Small intestine (tissue), 7 donors: ENCODE results near the gene TSSK2. TPM values are rescaled to one million over a fixed set of nuclear protein-coding genes. Genes with fewer than 3 reads are reported as not detected.

ENCODE experiments used
- DNase-seq, 2 donors: peaks; one replicate each; pipeline versions ENCODE4 v3.0.0 to v3.0.0-alpha.2; 2013
- FAIRE-seq: peaks from 2 replicates; lab custom pipeline; 2012; peaks lifted over from hg19 to GRCh38; lab: Jason Lieb, UNC
- H3K27ac ChIP-seq, 3 donors: one replicate each; pipeline ENCODE4 v1.5.1; 2013; ENCODE audit warnings: low read length in 2 of 3, mild to moderate bottlenecking in 2 of 3, control low read depth in 1 of 3, inconsistent platforms in 1 of 3, low read depth in 1 of 3, moderate library complexity in 1 of 3
- H3K27me3 ChIP-seq, 3 donors: one replicate each; pipeline ENCODE4 v1.6.1; 2013; ENCODE audit warnings: low read length in 3 of 3, inconsistent platforms in 1 of 3; ENCODE audit not compliant: control insufficient read depth in 3 of 3, insufficient read depth in 3 of 3
- H3K36me3 ChIP-seq, 3 donors: one replicate each; pipeline ENCODE4 v1.6.1; 2013; ENCODE audit warnings: low read length in 3 of 3, inconsistent platforms in 1 of 3, low read depth in 1 of 3, mild to moderate bottlenecking in 1 of 3, moderate library complexity in 1 of 3; ENCODE audit not compliant: control insufficient read depth in 3 of 3, insufficient read depth in 2 of 3
- H3K4me1 ChIP-seq, 3 donors: one replicate each; pipeline ENCODE4 v1.6.1; 2013; ENCODE audit warnings: low read length in 2 of 3, inconsistent platforms in 1 of 3, low read depth in 1 of 3, mild to moderate bottlenecking in 1 of 3, moderate library complexity in 1 of 3; ENCODE audit not compliant: control insufficient read depth in 3 of 3, insufficient read depth in 2 of 3
- H3K4me3 ChIP-seq, 3 donors: one replicate each; pipeline ENCODE4 v1.5.1; 2013; ENCODE audit warnings: low read length in 3 of 3, control low read depth in 1 of 3, inconsistent platforms in 1 of 3, low read depth in 1 of 3, mild to moderate bottlenecking in 1 of 3, moderate library complexity in 1 of 3
- H3K9me3 ChIP-seq, 2 donors: one replicate each; pipeline ENCODE4 v1.6.1; 2013; ENCODE audit warnings: low read depth in 1 of 2, low read length in 1 of 2; ENCODE audit not compliant: control insufficient read depth in 2 of 2, insufficient read depth in 1 of 2
- WGBS, 3 donors: extraction: QIAGEN DNeasy Blood & Tissue Kit; methylation state at CpG; one replicate each; pipeline ENCODE4 v1.1.7; 2013; 5-methylcytosine and 5-hydroxymethylcytosine counted together
- polyA plus RNA-seq, 4 donors: library from polyadenylated mRNA; stranded (reverse) in 3 of 4; unstranded in 1 of 4; fragments of 200-250 nt in 3 of 4; fragments of 120-200 nt in 1 of 4; gene quantifications; one replicate each; pipeline versions ENCODE4 v1.2.1 to v1.2.3, GENCODE V29; 2013
- donor health status: healthy with polysubstance abuse.
- donor health status: control.
- donor health status: control.
- donor health status: Bipolar disorder and iron deficiency.
- donor health status: healthy.

The TSSK2 gene
- polyA plus RNA-seq, 4 donors: 0.04 TPM; not detected in 3

- DNase-seq (no peak), FAIRE-seq (no peak)
- H3K4me1 ChIP-seq: peaks cover 4 to 29% (median 10%) of the 10 kb centered on the region in 3 donors
- H3K27me3 ChIP-seq: no peaks in the 10 kb centered on the region
- no peak overlapping the region for H3K4me3 ChIP-seq
- no peaks in the 10 kb centered on the region for H3K9me3 ChIP-seq
- WGBS, 3 donors: 88 to 92% (median 88%) methylated on average over 4 of the region's 4 CpGs
- H3K27ac ChIP-seq: no peak overlapping the region
- H3K36me3 ChIP-seq: peaks cover 0 to 16% (median 0%) of the 10 kb centered on the region in 3 donors
Observed at GRCh38 chr22:19123936-19124335, 7.2 kb upstream of the TSSK2 start.

GRCh38 chr22:19124377-19124776 is 6.7 kb upstream of the TSSK2 start:
- Histone ChIP-seq H3K4me3 (no peak overlapping the region), H3K9me3 (no peaks in the 10 kb centered on the region), H3K27me3 (no peaks in the 10 kb centered on the region), H3K36me3 (peaks cover 0 to 12% (median 0%) of the 10 kb centered on the region in 3 donors), H3K27ac (no peak overlapping the region), H3K4me1 (peaks cover 4 to 29% (median 10%) of the 10 kb centered on the region in 3 donors)
- FAIRE-seq: no peak
- peak in 1 of 2 donors; percentile 35 for DNase-seq
- WGBS, 3 donors: 72 to 83% (median 75%) methylated on average over 3 to 4 of the region's 4 CpGs

- FAIRE-seq: no peak
- Histone ChIP-seq H3K9me3 (no peaks in the 10 kb centered on the region), H3K27ac (no peak overlapping the region), H3K36me3 (peaks cover 0 to 7% (median 0%) of the 10 kb centered on the region in 3 donors), H3K4me1 (peaks cover 4 to 25% (median 9%) of the 10 kb centered on the region in 3 donors), H3K27me3 (no peaks in the 10 kb centered on the region), H3K4me3 (no peak overlapping the region)
- 94% methylated on average over 11 of the region's 11 CpGs for WGBS, 3 donors
- DNase-seq: no peak
Observed at GRCh38 chr22:19125011-19125410, 6.1 kb upstream of the TSSK2 start.

- Histone ChIP-seq H3K4me3 (no peak overlapping the region), H3K4me1 (peaks cover 0 to 19% (median 3%) of the 10 kb centered on the region in 3 donors), H3K27ac (no peak overlapping the region), H3K9me3 (no peaks in the 10 kb centered on the region), H3K27me3 (no peaks in the 10 kb centered on the region), H3K36me3 (peaks cover 0 to 2% (median 0%) of the 10 kb centered on the region in 3 donors)
- DNase-seq (no peak), FAIRE-seq (no peak)
- WGBS, 3 donors: 87 to 88% (median 88%) methylated on average over 19 to 21 of the region's 21 CpGs
Observed at GRCh38 chr22:19125474-19126308, 5.4 kb upstream of the TSSK2 start.

- H3K4me3 ChIP-seq: no peak overlapping the region
- 77 to 85% (median 83%) methylated on average over 19 of the region's 19 CpGs for WGBS, 3 donors
- peak in 1 of 2 donors; percentile 52 for DNase-seq
- H3K27me3 ChIP-seq: no peaks in the 10 kb centered on the region
- H3K27ac ChIP-seq: no peak overlapping the region
- no peak for FAIRE-seq
- peaks cover 0 to 14% (median 0%) of the 10 kb centered on the region in 3 donors for H3K4me1 ChIP-seq
- no peaks in the 10 kb centered on the region for H3K9me3 ChIP-seq
- H3K36me3 ChIP-seq: peaks cover 0 to 7% (median 0%) of the 10 kb centered on the region in 3 donors
Observed at GRCh38 chr22:19126309-19127273, 4.5 kb upstream of the TSSK2 start.

GRCh38 chr22:19127329-19128008 is 3.6 kb upstream of the TSSK2 start:
- no peaks in the 10 kb centered on the region for H3K9me3 ChIP-seq
- peaks cover 0 to 16% (median 0%) of the 10 kb centered on the region in 3 donors for H3K36me3 ChIP-seq
- no peaks in the 10 kb centered on the region for H3K27me3 ChIP-seq
- DNase-seq (peak in 1 of 2 donors; percentile 21), FAIRE-seq (no peak)
- H3K4me1 ChIP-seq: peaks cover 0 to 14% (median 0%) of the 10 kb centered on the region in 3 donors
- H3K4me3 ChIP-seq: no peak overlapping the region
- H3K27ac ChIP-seq: no peak overlapping the region
- 54 to 82% (median 75%) methylated on average over 16 of the region's 16 CpGs for WGBS, 3 donors

GRCh38 chr22:19128009-19128401 is 3.1 kb upstream of the TSSK2 start:
- no peak overlapping the region for H3K4me3 ChIP-seq
- DNase-seq (no peak), FAIRE-seq (no peak)
- H3K4me1 ChIP-seq: peaks cover 0 to 12% (median 0%) of the 10 kb centered on the region in 3 donors
- no peaks in the 10 kb centered on the region for H3K9me3 ChIP-seq
- peaks cover 0 to 21% (median 0%) of the 10 kb centered on the region in 3 donors for H3K36me3 ChIP-seq
- 87 to 94% (median 91%) methylated on average over 7 of the region's 7 CpGs for WGBS, 3 donors
- H3K27me3 ChIP-seq: no peaks in the 10 kb centered on the region
- no peak overlapping the region for H3K27ac ChIP-seq
